ENCODE data around the gene PIAS4.

DNA sequence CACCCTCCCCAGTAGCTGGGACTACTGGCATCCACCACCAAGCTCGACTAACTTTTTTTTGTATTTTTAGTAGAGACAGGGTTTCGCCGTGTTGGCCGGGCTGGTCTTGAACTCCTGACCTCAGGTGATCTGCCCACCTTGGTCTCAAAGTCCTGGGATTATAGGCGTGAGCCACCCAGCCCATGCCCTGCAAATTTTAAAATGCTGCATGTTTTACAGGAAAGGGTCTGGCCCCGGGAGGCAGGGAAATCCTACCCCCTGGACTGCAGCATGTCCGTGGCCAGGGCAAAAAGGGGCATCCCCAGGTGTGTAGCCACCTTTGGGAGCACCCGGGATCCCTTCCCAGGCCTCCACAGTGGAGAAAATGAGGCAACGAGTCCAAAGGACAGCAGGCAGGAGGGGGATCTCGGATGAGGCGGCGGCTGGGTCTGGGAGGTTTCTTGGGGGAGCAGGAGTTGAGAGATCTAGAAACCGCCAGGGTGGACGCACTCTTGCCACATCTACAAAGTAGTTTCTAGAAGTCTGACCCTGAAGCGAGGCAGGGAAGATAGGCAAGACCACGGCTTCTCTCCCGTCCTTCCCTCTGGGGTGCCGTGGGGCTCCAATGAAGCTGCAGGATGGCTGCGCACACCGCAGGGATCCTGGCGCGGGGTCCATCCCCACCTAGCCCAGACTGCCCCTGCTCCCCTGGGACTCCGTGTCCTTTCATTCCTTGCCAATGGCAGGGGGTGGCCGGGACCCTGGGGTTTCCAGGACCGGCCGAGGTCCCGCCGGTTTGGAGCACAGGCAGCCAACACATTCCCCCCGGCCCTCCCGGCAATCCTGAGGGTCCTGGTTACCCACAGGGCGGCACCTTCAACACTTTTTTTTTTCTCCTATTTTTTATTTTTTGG lies 80.5 kb downstream of the PIAS4 start:
- TF ChIP-seq EZH2 (IDR thresholded peaks at IDR 0.05; ENCODE audit: borderline replicate concordance, low read depth, low read length, severe bottlenecking), result no peak
- no peak for TF ChIP-seq CTCF (IDR thresholded peaks at IDR 0.05; ENCODE audit: borderline replicate concordance, extremely low read depth, low read length, poor library complexity, severe bottlenecking)
